ENCODE data around the gene FHIP1B.

GRCh38 chr11:6225024-6225423 is 9.4 kb downstream of the FHIP1B start:
- TF ChIP-seq POLR2AphosphoS5 (IDR thresholded peaks at IDR 0.05; ENCODE audit: low read depth, low read length) (no peak), POLR2A (IDR thresholded peaks at IDR 0.05; ENCODE audit: low read depth, low read length) (no peak), TAF1 (IDR thresholded peaks at IDR 0.05; ENCODE audit: borderline replicate concordance, low read depth, low read length) (no peak)
